ENCODE measurements around the gene HNMT.
A peak's percentile ranks its signal among the peaks of the same experiment; 100 is the strongest.
"Not testable (repeated sequence)": the region's sequence is repeated elsewhere in the genome, so short reads cannot be mapped to it uniquely, and the experiment has no call there.

Gene HNMT

DNA sequence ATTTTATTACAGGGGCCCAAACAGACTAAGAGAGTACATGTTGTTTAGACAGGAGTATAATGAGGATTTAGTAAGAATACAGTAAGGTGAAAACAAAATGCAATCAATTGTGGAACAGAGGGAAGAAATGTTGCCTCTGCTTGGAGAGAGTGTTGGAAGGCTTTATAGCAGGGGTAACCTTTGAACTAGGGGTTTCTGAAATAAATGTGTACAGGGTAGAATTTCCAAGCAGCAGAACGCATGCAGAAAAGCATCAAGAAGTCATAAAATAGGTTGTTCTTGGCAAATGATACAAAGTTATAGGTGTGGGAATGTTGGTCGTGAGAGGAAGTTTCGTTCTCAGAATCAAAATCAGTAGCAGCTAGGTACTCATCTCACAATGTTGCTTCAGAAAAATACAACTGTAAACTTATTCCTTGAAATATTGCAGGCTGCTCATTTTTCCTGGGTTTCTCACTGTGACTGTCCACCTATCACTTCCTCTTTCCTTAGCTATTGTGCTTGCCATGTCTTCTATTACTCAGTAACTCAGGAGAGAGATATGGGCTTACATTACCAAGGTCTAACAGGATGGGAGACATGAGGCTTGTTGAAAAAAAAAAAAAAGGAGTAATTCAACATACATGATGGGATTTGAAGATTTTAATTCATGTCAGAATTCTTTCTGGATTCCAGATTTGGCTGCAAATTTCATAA is 17.1 kb upstream of the HNMT start:
- peak; percentile 40 for FAIRE-seq

DNA sequence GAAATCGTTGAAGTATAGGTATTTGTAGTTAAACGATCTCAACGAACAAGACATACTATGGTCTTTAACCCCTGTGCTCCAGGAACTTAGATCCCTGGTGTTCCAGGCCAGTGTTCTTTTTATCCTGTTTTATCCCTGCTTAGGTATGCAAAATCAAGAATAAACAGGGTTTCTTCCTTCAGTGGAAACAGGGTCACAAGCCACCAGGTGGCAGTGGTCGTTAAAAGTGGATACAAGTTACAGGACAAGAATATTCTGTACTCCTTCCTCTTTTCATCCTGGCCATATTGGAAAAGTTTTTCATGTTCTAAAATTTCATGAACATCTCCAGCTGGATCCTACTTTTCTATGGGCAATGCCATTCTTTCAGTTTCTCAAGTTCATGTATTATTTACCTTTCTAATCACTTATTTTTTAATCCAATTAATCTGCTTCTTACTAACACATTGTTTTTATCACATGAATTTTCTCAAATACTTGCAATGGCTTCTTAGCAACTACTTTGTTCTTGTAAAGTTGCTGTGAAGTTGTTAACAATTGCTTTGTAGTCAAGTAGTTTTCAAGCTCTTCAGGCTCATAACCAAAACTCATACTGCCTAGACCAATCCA is 16.4 kb upstream of the HNMT start:
- peak; percentile 67 for FAIRE-seq

DNA sequence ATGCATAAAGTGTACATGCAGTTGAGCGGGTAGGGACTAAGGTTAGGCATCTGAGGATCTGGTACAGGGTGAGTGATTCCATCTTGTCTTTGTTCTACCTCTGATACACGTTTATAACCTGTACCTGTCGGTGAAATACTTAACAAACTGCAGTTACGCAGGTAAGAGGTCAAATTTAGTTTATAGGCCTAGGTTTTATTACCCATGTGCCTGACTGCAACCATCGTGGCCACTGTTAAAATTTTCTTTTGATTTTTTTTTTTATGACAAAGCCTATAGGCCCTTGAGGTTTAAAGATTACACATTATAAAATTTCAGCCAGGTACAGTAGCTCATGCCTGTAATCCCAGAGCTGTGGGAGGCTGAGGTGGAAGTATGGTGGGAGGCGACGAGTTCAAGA is 15.4 kb upstream of the HNMT start:
- FAIRE-seq: no peak

DNA sequence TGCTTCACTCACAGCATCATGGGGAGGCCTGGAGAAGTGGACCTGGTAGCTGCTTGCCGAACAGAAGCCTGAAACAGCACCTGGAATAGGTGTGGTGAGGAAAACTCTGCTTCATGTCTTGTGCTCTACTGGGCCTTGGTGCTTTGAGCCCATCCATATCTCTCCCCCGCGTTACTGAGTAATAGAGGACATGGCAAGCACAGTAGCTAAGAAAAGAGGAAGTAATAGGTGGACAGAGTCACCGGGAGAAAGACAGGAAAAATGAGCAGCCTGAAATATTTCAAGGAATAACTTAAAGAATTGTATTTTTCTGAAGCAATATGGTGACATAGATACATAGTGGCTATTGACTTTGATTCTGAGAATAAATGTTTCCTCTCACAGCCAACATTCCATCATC is 14.0 kb upstream of the HNMT start:
- FAIRE-seq: no peak

DNA sequence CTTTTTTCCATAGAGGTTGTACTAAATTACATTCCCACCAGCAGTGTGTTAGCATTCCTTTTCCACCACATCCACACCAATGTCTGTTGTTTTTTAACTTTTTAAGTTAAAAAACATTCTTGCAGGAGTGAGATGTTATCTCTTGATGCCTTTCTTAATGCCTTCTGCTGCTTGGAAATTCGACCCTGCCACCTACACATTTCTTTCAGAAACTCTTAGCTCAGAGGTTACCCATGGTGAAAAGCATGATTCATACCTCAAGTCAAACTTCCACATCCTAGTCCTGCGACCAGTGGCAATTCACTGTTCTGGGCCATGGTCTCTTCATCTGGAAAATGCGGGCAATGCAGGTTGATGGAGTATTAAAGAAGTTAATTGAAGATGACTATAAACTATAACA is 12.7 kb upstream of the HNMT start:
- no peak for FAIRE-seq

DNA sequence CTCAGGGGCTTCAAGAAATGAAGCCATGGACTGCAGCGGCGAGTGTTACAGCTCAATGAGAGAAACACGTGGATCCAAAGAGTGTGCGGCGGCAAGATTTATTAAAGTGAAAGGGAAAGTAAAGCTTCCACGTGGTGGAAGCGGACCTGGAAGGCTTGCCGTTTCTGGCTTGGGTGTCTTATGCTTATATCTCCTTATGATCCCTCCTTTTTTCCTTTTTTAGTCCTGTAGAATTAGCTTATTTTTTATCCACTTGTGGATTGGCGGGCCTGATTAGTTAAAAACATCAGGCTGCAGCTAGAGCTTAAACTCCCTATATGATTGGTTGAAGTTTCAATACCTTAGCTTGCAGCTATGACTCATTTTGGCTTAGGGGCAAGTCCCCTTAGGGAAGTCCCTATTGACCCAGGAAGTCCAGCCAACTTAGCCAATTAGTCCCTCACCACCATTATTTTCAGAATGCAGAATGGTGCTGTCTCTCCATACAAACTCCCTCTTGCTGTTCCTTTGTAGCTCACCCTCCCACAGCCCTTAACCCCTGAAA is 11.6 kb upstream of the HNMT start:
- FAIRE-seq: no peak

DNA sequence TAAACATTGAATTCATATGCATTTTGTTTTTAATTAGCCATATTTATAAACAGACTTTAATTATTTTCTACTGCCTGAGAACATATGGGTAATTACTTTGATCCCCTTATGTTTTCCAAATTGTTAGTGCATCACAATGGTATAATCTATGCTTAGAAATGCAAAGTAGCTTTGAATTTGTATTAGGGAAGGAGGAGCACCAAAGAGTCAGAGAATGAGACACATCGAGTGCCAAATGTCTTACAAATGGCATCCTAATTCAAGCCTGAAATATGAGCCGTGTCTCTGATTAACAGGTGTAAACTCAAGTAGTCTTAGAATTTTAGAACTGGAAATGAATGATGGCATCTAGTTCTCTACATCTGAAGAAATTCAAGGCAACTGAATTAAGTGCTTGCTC is 8.7 kb upstream of the HNMT start:
- FAIRE-seq: no peak

DNA sequence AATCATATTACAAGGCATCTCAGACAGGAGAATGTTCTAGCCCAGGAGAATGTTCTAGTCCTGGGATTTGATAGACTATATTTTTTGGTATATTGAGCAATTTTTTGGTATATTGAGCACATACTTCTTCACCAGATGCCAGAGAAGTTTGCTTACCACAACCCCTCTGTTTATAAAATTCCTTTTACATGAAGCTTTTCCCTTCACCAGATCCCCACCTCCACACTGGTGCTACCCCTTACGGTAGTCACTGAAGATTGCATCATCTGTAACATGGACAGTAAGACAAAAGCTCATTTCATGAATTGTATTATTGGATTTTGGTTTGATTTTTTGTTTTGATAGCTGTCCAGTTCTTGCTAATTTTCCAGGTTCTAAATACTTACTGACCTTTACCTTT is 7.2 kb upstream of the HNMT start:
- FAIRE-seq: no peak

DNA sequence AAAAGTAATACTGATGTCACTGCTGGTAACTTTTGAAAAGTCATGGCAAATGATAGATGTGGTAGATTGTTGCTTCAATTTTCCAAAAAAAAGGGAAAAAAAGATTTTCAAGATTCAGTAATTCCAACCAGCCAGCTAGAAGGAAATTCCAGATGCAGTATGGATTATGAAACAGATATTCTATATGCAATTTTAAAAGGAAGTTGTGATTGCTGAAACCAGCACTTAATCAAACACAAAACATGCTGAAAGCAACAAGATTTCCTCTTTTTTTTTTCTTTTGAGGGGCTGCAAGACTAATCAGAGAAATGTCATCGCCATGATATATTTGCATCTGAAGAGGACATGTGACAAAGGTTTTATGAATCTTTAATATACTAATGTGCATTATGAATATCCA is 5.1 kb upstream of the HNMT start:
- FAIRE-seq: no peak

DNA sequence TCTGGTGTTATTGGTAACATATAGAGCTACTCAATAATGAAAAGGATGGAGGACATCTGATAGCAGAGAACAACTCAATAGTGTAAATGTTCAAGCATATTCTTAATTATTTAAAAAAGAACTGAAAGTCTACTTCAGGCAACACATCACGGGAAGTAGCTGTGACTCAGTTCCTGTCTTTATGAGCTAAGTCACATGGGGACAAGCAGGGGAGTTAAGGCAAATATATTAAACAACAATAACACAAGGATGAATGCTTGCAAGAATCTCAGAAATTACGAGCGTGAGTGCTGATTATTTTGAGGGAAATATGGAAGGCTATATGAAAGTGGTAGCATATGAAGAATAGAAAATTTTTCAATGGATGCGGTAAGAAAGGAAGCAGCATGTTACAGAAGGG is 4.0 kb upstream of the HNMT start:
- FAIRE-seq: no peak

DNA sequence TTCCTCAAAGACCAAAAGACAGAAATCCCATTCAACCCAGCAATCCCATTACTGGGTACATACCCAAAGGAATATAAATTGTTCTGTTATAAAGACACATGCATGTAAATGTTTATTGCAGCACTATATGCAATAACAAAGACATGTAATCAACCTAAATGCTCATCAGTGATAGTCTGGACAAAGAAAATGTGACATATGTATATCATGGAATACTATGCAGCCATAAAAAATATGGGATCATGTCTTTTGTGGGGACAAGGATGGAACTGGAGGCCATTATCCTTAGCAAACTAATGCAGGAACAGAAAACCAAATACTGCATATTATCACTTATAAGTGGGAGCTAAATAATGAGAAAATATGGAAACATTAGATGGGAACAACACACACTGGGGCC is 2.7 kb upstream of the HNMT start:
- FAIRE-seq: no peak

DNA sequence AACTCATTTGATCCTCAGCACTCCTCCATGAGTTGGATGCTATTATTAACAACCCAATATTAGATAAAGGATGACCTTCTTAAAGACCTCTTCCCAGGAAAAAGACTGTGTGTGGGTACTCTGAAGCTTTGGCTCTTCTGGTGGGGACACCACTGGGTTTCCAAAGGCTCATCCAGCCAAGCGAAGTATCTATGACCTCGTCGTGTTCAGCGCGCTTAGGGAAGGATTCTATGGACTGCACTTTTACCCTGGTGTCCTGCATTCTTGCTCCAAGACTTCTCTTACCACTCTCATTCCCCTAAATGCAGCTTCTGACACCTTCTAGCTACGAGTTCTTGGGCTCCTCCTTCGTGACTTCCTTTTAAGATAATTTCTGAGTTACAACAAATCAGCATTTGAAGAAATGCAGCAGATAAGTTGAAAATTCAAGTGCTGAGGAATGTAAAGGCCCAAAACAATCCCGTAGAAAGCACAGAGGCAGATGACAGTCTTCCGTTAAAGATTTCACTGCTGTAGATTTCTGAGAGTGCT is 673 bp upstream of the HNMT start:
- FAIRE-seq: no peak

DNA sequence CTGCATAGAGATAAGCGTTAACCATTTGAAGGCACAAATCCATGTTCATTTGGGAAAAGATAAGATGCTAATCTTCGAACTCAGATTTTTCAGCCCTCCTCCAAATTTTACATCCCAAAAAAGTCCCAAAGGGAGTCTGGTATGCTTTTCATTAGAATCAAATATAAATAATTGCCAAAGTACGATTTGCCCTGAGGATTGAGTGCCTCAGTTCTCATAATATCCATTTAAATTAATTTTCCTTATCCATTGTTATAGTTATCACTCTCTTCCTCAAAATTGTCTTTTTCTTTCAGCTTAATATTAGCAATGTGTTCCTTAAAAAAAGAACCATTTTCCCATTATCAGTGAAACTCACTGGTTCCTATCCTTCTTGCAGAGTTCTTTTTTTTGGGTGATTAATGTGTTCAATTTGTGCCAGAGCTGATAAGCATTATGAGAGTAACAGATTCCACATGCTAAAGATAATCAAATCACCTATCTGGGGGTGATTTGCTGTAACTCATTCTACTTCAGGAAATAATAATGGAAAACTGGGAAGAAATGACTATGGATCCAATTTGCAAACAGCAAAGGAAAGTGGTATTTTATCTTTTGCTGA is 686 bp downstream of the HNMT start:
- FAIRE-seq: no peak

DNA sequence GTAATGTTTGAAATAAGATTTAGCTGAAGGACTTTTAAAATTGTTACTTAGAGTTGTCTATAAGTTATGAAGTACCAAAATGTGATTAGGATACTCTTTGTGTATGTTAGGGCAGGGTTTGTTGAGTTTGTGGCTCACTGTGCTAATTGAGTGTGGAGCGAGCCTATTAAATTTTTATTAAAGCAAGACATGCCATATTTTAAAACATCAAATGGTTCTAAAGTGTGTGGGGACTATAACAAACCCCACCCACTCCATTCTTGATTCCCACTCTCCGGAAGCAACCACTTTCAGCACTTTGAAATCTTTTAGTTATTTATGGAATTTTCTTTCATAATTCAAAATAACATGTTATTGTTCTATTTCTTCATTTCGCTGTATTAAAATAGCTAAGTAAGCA is 1.8 kb downstream of the HNMT start:
- FAIRE-seq: no peak

DNA sequence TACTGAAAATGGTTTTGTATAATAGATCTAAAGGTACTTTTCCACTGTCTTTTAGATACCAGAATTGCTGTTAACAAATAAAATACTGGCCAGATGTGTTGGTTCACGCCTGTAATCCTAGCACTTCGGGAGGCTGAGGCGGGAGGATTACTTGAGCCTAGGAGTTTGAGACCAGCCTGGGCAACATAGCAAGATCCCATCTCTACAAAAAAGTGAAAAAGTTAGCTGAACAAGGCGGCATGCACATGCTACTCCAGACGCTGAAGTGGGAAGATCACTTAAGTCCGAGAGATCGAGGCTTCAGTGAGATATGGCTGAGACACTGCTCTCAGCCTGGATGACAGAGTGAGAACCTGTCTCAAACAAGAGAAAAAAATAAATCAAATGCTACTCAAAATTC is 2.8 kb downstream of the HNMT start:
- no peak for FAIRE-seq

DNA sequence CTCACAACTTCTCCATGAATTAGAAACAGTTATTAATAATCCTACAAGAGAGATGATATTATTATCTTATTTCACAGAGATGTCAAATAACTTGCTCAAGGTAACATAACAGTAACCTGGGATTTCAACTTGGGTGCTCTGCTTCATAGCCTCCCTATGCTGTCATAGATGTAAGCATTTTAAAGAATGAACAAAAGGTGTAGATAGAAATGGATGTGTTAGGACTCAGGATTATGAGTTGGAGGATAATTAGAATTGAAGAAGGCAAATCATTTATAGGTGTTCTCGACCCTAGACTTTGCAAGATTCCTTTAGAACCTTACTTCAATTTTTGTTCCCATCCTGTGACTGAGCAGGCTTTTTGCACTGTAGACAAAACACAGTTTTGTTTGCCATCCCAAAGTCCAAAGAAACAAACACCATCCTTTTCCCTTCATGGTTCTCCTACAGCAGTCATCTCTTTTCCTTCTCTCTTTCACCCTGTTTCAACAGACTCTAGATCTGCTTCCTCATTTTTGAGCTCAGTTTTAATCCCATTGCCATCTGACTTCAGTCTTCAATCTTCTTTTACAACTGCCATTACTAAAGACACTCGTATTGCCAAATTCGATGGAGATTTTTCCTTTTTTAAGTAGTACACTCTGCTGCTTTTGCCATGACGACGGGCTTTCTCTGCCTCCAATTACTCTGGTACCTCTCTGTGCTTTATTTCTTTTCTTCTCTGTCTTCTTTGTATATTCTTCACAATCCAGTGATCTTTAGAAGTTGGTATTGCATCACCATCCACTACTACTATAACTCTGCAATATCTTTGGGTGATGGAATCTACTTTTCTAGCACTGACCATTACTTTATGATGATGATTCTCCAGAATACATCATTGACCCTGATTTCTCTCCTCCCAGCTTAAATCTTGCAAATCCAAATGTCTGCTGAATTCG is 4.5 kb downstream of the HNMT start:
- no peak for FAIRE-seq

DNA sequence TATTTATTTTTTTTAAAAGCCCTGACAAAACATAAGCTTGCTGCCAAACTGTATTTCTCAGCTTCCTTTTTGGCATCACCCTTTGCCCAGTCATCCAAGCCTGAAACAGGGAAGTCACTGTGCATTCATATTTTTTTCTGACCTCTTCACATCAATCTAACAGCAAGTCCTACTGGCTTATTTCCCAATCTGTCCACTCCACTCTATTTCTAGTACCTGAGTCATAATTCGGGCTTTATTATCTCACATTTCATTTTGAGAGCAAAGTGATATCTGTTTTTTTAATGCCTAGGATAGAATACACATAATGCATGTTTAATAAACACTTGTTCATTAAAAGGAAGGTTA is 5.1 kb downstream of the HNMT start:
- no peak for FAIRE-seq

DNA sequence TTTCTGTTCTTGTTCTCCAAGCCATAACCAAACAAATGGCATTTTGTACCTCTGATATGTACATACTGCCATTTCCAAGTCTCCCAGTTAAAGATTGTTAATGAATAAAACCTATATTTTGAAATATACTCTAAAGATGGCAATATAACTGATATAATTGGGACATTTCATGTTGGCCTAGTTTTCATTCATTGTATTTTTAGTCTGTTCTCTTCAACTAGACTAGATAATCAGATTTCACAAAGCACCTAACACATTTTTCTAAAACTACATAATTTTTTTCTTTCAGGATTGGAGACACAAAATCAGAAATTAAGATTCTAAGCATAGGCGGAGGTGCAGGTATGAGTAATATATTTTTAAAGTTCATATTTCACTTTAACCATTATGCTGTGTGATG is 5.6 kb downstream of the HNMT start:
- no peak for FAIRE-seq

DNA sequence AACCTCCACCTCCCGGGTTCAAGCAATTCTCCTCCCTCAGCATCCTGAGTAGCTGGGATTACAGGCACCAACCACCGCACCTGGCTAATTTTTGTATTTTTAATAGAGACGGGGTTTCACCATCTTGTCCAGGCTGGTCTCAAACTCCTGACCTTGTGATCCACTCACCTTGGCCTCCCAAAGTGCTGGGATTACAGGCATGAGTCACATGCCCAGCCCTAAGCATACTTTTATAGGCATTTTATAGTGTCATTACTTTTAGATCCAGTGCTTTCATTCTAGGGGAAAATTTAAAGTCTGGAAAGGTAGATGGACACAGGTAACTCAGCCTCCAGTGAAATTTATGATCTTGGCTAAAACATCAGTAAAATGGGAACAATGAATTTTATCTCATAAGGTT is 7.0 kb downstream of the HNMT start:
- not testable (repeated sequence) for FAIRE-seq

DNA sequence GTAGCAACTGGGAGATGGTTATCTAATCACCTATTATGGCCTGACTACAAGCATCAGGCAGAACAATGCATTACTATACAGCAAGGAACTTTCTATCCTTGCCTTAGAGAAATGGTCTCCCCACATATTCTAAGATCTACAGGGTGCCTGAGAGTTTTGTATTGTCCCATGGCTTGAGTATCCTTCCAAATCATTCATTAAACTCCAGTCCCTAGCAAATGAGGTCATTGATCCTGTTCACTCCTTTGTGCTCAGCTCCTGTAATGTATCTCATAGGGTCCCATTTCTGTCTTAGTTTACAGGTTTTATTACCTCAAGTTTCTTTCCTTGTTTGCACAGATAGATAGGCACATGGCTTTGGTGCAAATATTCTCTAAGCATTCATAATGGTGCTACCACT is 9.0 kb downstream of the HNMT start:
- no peak for FAIRE-seq

DNA sequence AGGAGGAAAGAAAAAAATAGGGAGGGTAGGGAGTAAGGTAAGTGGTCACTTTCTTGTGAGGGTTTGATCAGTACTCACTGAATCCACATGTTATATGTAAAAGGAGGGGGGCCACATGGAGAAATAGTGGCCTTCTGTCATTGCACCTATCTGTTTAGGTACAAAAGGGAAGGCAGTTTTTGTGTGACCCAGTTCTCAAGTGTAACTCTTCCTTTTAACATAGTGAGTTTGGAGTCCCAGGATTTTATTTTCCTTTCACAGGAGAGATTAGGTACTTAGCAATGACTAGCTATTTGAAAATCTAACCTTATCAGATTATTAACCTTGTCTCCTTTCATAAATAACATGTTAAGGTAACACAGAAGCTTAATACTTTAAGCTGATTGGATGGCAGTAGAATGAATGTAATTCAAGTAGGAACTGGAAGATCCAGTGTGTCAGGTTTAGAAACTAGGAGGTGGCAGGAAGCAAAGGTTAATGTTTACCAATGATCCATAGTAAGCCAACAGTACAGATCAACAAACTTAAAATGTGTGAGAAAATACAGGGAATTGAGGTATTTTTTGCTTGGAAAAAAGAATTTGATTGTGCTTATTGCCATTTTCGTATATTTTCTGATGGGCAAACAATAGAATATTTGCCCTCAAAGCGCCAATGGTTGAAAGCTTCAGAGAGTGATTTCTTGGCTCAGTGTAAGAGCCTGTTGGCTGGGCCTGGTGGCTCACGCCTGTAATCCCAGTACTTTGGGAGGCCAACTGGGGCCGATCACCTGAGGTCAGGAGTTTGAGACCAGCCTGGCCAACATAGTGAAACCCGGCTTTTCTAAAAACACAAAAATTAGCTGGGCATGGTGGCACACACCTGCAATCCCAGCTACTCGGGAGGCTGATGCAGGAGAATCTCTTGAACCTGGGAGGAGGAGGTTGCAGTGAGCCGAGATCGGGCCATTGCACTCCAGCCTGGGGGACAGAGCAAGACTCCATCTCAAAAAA is 11.3 kb downstream of the HNMT start:
- FAIRE-seq: no peak

DNA sequence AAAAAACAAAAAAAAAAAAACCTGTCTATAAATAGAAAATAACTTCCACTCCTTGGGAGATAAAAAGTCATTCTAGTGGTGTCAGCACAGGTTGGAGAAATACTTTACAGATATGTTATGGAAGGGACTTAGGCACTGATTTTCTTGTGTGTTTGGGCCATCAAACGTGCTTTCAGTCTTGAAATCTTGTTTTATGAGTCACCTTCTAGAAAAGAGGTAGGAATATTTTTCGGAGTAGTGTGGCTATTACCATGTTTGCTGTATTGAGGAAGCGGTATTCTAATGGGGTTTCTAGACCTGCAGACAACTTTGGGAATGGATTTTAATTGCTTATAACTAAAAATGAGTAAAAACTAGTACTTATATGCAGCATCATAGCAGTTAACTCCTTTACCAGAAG is 12.0 kb downstream of the HNMT start:
- FAIRE-seq: no peak

Measured in TTC549 (cell line).